Parathyroid adenoma (tissue), 2 donors: ENCODE measurements around the gene JAG2.

Source experiments
- H2AFZ ChIP-seq: fragments of 300-600 bp; sonication (generic); one replicate; pipeline ENCODE4 v1.7.0; 2017; ENCODE audit warnings: antibody characterized with exemption, mild to moderate bottlenecking
- H3K27ac ChIP-seq: fragments of 300-600 bp; sonication (generic); one replicate; pipeline ENCODE4 v1.7.0; 2017
- H3K27me3 ChIP-seq: fragments of 300-600 bp; sonication (generic); one replicate; pipeline ENCODE4 v1.7.0; 2017; ENCODE audit warnings: low read length; ENCODE audit not compliant: control insufficient read depth, insufficient read depth
- H3K36me3 ChIP-seq: fragments of 300-600 bp; sonication (generic); one replicate; pipeline ENCODE4 v1.7.0; 2017; ENCODE audit warnings: low read length; ENCODE audit not compliant: control insufficient read depth, insufficient read depth
- H3K4me1 ChIP-seq: fragments of 300-600 bp; sonication (generic); one replicate; pipeline ENCODE4 v1.7.0; 2017; ENCODE audit warnings: control low read depth
- H3K4me2 ChIP-seq: fragments of 300-600 bp; sonication (generic); one replicate; pipeline ENCODE4 v1.7.0; 2017; ENCODE audit warnings: low read length
- H3K4me3 ChIP-seq: fragments of 300-600 bp; sonication (generic); one replicate; pipeline ENCODE4 v1.7.0; 2017; ENCODE audit warnings: low read depth, low read length
- H3K79me2 ChIP-seq: fragments of 300-600 bp; sonication (generic); one replicate; pipeline ENCODE4 v1.7.0; 2017; ENCODE audit warnings: control low read depth
- H3K9ac ChIP-seq: fragments of 300-600 bp; sonication (generic); one replicate; pipeline ENCODE4 v1.7.0; 2017; ENCODE audit warnings: mild to moderate bottlenecking
- H3K9me3 ChIP-seq: fragments of 300-600 bp; sonication (generic); one replicate; pipeline ENCODE4 v1.7.0; 2017; ENCODE audit warnings: low read length; ENCODE audit not compliant: control insufficient read depth
- TF ChIP-seq, protein P1 (sequence below): fragments of 300-600 bp; sonication (generic); IDR thresholded peaks from one replicate; pipeline ENCODE4 v1.7.0; 2017; ENCODE audit warnings: antibody characterized with exemption, mild to moderate bottlenecking
- donor health status: primary hyperparathyroidism.

Gene JAG2

DNA sequence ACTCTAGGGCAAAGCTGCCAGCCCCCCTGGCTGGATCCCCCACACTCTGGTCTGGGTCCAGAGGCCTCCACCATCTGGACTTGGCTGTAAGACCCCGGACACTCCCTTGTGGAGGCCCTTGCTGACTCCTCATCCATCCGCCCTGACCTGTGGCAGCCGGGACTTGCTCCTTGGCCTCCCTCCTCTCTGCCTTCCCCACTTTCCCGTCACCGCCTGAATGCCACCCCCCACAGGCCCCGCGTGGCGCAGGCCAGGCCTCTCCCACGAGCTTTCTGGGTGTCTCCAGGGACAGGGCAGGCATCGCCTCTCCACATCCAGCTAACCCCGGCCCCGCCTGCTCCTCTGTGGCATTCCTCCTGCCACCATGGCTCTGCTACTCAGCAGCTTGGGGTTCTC lies 14.1 kb downstream of the JAG2 start:
- no peaks in the 10 kb centered on the region for H3K27me3 ChIP-seq
- no peak overlapping the region for H3K4me2 ChIP-seq
- no peaks in the 10 kb centered on the region for H3K9me3 ChIP-seq
- TF ChIP-seq, protein P1, sequence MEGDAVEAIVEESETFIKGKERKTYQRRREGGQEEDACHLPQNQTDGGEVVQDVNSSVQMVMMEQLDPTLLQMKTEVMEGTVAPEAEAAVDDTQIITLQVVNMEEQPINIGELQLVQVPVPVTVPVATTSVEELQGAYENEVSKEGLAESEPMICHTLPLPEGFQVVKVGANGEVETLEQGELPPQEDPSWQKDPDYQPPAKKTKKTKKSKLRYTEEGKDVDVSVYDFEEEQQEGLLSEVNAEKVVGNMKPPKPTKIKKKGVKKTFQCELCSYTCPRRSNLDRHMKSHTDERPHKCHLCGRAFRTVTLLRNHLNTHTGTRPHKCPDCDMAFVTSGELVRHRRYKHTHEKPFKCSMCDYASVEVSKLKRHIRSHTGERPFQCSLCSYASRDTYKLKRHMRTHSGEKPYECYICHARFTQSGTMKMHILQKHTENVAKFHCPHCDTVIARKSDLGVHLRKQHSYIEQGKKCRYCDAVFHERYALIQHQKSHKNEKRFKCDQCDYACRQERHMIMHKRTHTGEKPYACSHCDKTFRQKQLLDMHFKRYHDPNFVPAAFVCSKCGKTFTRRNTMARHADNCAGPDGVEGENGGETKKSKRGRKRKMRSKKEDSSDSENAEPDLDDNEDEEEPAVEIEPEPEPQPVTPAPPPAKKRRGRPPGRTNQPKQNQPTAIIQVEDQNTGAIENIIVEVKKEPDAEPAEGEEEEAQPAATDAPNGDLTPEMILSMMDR, result no peak
- H2AFZ ChIP-seq, result no peak overlapping the region
- H3K4me1 ChIP-seq, result no peaks in the 10 kb centered on the region
- H3K9ac ChIP-seq, result no peak overlapping the region
- H3K79me2 ChIP-seq, result no peaks in the 10 kb centered on the region
- no peak overlapping the region for H3K4me3 ChIP-seq
- H3K27ac ChIP-seq, result no peak overlapping the region
- H3K36me3 ChIP-seq, result no peaks in the 10 kb centered on the region

GRCh38 chr14:105153739-105154475 lies 14.7 kb downstream of the JAG2 start:
- no peaks in the 10 kb centered on the region for H3K9me3 ChIP-seq
- H3K9ac ChIP-seq, result no peak overlapping the region
- no peaks in the 10 kb centered on the region for H3K27me3 ChIP-seq
- H3K4me1 ChIP-seq, result no peaks in the 10 kb centered on the region
- H2AFZ ChIP-seq, result no peak overlapping the region
- no peak overlapping the region for H3K4me3 ChIP-seq
- TF ChIP-seq, protein P1, result no peak
- no peaks in the 10 kb centered on the region for H3K79me2 ChIP-seq
- H3K36me3 ChIP-seq, result no peaks in the 10 kb centered on the region
- no peak overlapping the region for H3K4me2 ChIP-seq
- no peak overlapping the region for H3K27ac ChIP-seq

- Histone ChIP-seq H3K27me3 (no peaks in the 10 kb centered on the region), H3K36me3 (no peaks in the 10 kb centered on the region), H3K4me3 (no peak overlapping the region), H3K27ac (peak overlapping the region; percentile 47), H3K79me2 (no peaks in the 10 kb centered on the region), H2AFZ (no peak overlapping the region), H3K9me3 (no peaks in the 10 kb centered on the region), H3K9ac (no peak overlapping the region), H3K4me2 (no peak overlapping the region), H3K4me1 (no peaks in the 10 kb centered on the region)
- TF ChIP-seq, protein P1, result no peak
Observed at GRCh38 chr14:105153331-105153731, 15.2 kb downstream of the JAG2 start.

DNA sequence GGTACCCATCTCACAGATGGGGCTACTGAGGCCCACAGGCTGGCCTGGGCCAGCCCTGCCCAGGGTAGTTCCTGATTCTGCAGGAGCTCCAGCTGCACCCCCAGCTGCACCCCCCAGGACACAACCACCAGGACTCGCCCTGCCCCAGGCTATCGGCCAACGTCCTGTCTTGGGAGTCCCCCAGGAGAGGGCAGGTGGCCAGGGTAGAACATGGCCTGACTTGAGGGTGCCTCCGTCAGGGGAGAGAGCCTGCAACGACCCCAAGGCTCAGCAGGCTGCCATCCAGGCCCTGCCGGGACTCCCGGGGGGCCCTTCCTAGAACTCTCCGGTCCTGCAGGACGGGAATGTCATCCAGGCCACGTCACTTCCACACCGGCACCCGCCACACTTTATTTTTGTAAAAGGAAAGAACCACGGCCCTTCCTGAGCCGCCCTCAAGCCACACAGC lies 15.8 kb downstream of the JAG2 start:
- Histone ChIP-seq H2AFZ (no peak overlapping the region), H3K9me3 (no peaks in the 10 kb centered on the region), H3K4me3 (no peak overlapping the region), H3K9ac (no peak overlapping the region), H3K27me3 (no peaks in the 10 kb centered on the region), H3K4me1 (no peaks in the 10 kb centered on the region), H3K36me3 (no peaks in the 10 kb centered on the region), H3K4me2 (no peak overlapping the region), H3K79me2 (no peaks in the 10 kb centered on the region), H3K27ac (peak overlapping the region; percentile 47)
- TF ChIP-seq, protein P1, result no peak
